ENCODE results near the gene DPP6. TPM values are rescaled to one million over a fixed set of nuclear protein-coding genes. Genes with fewer than 3 reads are reported as not detected.

The DPP6 gene
- total and polyA plus RNA-seq, 2 of the 8 experiments (the other 6 are each of a cell fraction or from before 2014, with no cell fraction given) = 4.7 to 6.8 TPM

GRCh38 chr7:154738216-154738615 is 686.0 kb downstream of the DPP6 start:
- Histone ChIP-seq H3K27ac (ENCODE audit: low read depth, low read length) (no peak overlapping the region), H3K4me2 (ENCODE audit: insufficient read depth in 1 of 2, low read depth in 2 of 2, low read length in 2 of 2) (no peak overlapping the region), H4K91ac (replicated peaks; ENCODE audit: insufficient read length, low read length) (no peak overlapping the region), H2BK12ac (ENCODE audit: low read depth, low read length) (no peak overlapping the region), H2BK120ac (replicated peaks; ENCODE audit: low read depth, low read length) (no peak overlapping the region), H3K56ac (replicated peaks; ENCODE audit: insufficient read length, low read depth, low read length) (no peak overlapping the region), H4K8ac (ENCODE audit: extremely low read depth, insufficient read depth, low read length) (no peak overlapping the region), H3K9ac (replicated peaks in 1 of 4; ENCODE audit: extremely low read depth in 1 of 4, low read depth in 3 of 4, low read length in 3 of 4) (no peak overlapping the region), H2BK15ac (ENCODE audit: low read length) (no peak overlapping the region), H3K4me1 (replicated peaks in 1 of 4; ENCODE audit: control insufficient read depth in 3 of 4, insufficient read depth in 4 of 4, low read length in 3 of 4) (peaks cover 0 to 6% (median 2%) of the 10 kb centered on the region in 4 experiments; a peak in 2 of 7 replicates), H3K4me3 (ENCODE audit: extremely low read depth in 1 of 4, insufficient read depth in 2 of 4, low read depth in 3 of 4, low read length in 4 of 4) (no peak overlapping the region), H3K9me3 (ENCODE audit: insufficient read depth in 2 of 2, low read depth in 1 of 2, low read length in 1 of 2) (no peaks in the 10 kb centered on the region), H3K23ac (ENCODE audit: insufficient read length) (no peak overlapping the region), H4K5ac (ENCODE audit: insufficient read length, low read depth, low read length) (no peak overlapping the region), H3K23me2 (ENCODE audit: low read depth, low read length) (no peaks in the 10 kb centered on the region), H2AFZ (ENCODE audit: low read length) (no peak overlapping the region), H2BK5ac (ENCODE audit: low read depth, low read length) (no peak overlapping the region), H3K4ac (replicated peaks; ENCODE audit: insufficient read length, low read depth, low read length) (no peak overlapping the region), H3K79me1 (ENCODE audit: low read depth, low read length) (no peaks in the 10 kb centered on the region; the same call in 1 of the 2 replicates), H3K18ac (ENCODE audit: extremely low read depth, low read length) (no peak overlapping the region), H3K27me3 (replicated peaks in 1 of 4; ENCODE audit: control insufficient read depth in 3 of 4, extremely low read depth in 1 of 4, insufficient read depth in 3 of 4, low read length in 3 of 4) (no peaks in the 10 kb centered on the region; a peak in 1 of 7 replicates), H4K20me1 (replicated peaks in 1 of 2; ENCODE audit: control insufficient read depth in 1 of 2, insufficient read depth in 2 of 2, low read length in 2 of 2) (no peaks in the 10 kb centered on the region), H2BK20ac (ENCODE audit: low read length) (no peak overlapping the region), H3K36me3 (ENCODE audit: control insufficient read depth in 2 of 4, insufficient read depth in 4 of 4, low read length in 3 of 4) (no peaks in the 10 kb centered on the region), H3K79me2 (ENCODE audit: control insufficient read depth in 1 of 2, insufficient read depth in 2 of 2, low read length in 2 of 2) (no peaks in the 10 kb centered on the region), H3K14ac (ENCODE audit: insufficient read length) (no peak overlapping the region), H2AK5ac (ENCODE audit: low read depth, low read length) (no peak overlapping the region)
- DNase-seq (ENCODE audit: low read depth in 1 of 2, low spot score in 2 of 2) (no peak), FAIRE-seq (no peak)
- ChIA-PET CTCF (ENCODE audit: partially characterized antibody) (interaction anchor here (1.0 kb wide), 1 partner anchor 10 kb away, joined by 3 read pairs; no protein-coding TSS in a partner anchor), POLR2A (ENCODE audit: partially characterized antibody) (no interaction called here)
- WGBS, 2 experiments (ENCODE audit: extremely low coverage in 1 of 2, insufficient coverage in 1 of 2, insufficient read length in 1 of 2, insufficient replicate concordance in 2 of 2, low coverage in 1 of 2, low lambda C conversion rate in 2 of 2, missing lambda C conversion rate in 1 of 2) = 92% methylated on average over 5 of the region's 5 CpGs; no CpG with 5 or more reads in 1 of the 2 experiments
- TF ChIP-seq CTBP2 (IDR thresholded peaks at IDR 0.05; ENCODE audit: borderline replicate concordance, insufficient read depth, insufficient read length, low read length) = no peak
- TF ChIP-seq SAP30 (IDR thresholded peaks at IDR 0.05; ENCODE audit: insufficient read depth, insufficient replicate concordance, low read length) = no peak
- TF ChIP-seq PHF8 (conservative IDR thresholded peaks at IDR 0.05; ENCODE audit: low read depth, low read length) = no peak
- no peak for TF ChIP-seq JUN (IDR thresholded peaks at IDR 0.05; ENCODE audit: low read depth, low read length)
- TF ChIP-seq SP1 (IDR thresholded peaks at IDR 0.05; ENCODE audit: low read depth, low read length) = no peak
- TF ChIP-seq ATF3 (IDR thresholded peaks at IDR 0.05; ENCODE audit: insufficient read depth, low read depth, low read length) = no peak
- TF ChIP-seq CBX8 (IDR thresholded peaks at IDR 0.05; ENCODE audit: borderline replicate concordance, low read depth, low read length) = no peak
- TF ChIP-seq RBBP5 (IDR thresholded peaks at IDR 0.05; ENCODE audit: borderline replicate concordance, low read depth, low read length) = no peak
- no peak for TF ChIP-seq POU5F1 (IDR thresholded peaks at IDR 0.05; ENCODE audit: low read depth, low read length)
- TF ChIP-seq MAFK (IDR thresholded peaks at IDR 0.05; ENCODE audit: low read depth, low read length) = no peak
- no peak for TF ChIP-seq SP4 (IDR thresholded peaks at IDR 0.05; ENCODE audit: low read length)
- TF ChIP-seq TEAD4 (IDR thresholded peaks at IDR 0.05; ENCODE audit: low read depth, low read length) = no peak
- TF ChIP-seq TAF1 (IDR thresholded peaks at IDR 0.05; ENCODE audit: low read depth, low read length) = no peak
- TF ChIP-seq BCL11A (IDR thresholded peaks at IDR 0.05; ENCODE audit: low read depth in 2 of 2, low read length in 2 of 2) = no peak
- TF ChIP-seq BRCA1 (IDR thresholded peaks at IDR 0.05; ENCODE audit: low read depth, low read length) = no peak
